GM12878 (cell line): ENCODE data around the gene TKFC. TPM values are rescaled to one million over a fixed set of nuclear protein-coding genes. Genes with fewer than 3 reads are reported as not detected.

Source experiments
- CBFB ChIP-seq: IDR thresholded peaks from 2 replicates; pipeline ENCODE4 v1.6.1; 2016; ENCODE audit warnings: antibody characterized with exemption, low read depth
- HDAC2 ChIP-seq: fragments of 200-600 bp; sonication (generic); IDR thresholded peaks from 2 replicates; pipeline ENCODE4 v1.6.1; 2017
- HDGF ChIP-seq: fragments of 450-650 bp; IDR thresholded peaks from 2 replicates; pipeline ENCODE4 v1.6.1; 2016; ENCODE audit warnings: antibody characterized with exemption
- NFYA ChIP-seq: IDR thresholded peaks from 2 replicates; pipeline ENCODE4 v1.6.1; 2011; ENCODE audit warnings: low read depth, mild to moderate bottlenecking, low read length, improper control_type of control experiment, borderline replicate concordance
- SMARCA5 ChIP-seq: fragments of 450-650 bp; IDR thresholded peaks from 2 replicates; pipeline ENCODE4 v1.6.1; 2017; ENCODE audit warnings: mild to moderate bottlenecking
- SUPT20H ChIP-seq: IDR thresholded peaks from 2 replicates; pipeline ENCODE4 v1.6.1; 2011; ENCODE audit warnings: low read depth, mild to moderate bottlenecking, low read length, moderate library complexity, borderline replicate concordance; ENCODE audit not compliant: control insufficient read depth
- TARDBP ChIP-seq: IDR thresholded peaks from 2 replicates; pipeline ENCODE4 v1.6.1; 2016; ENCODE audit warnings: borderline replicate concordance
- polyA plus RNA-seq, 11 experiments: library from polyadenylated mRNA; depleted of rRNA in 4 of 11; unstranded in 6 of 11; stranded (reverse) in 5 of 11; fragments of >200 nt; fragmentation: Nextera tagmentation in 4 of 11; fragmentation: Illumina TruSeq in 1 of 11; extraction: Ambion mirVana in 4 of 11; extraction: Trizol in 1 of 11; gene quantifications; 1 replicate in 1 of 11; 2 replicates in 10 of 11; pipeline versions ENCODE4 v1.2.1 to v1.2.3, GENCODE V29; 2011 to 2016; ENCODE audit warnings: inconsistent platforms in 2 of 11, missing spikeins in 2 of 11, low read depth in 1 of 11
- total RNA-seq, 4 experiments: library from RNA; depleted of rRNA in 3 of 4; stranded (reverse); fragments of >200 nt in 3 of 4; fragmentation: Illumina TruSeq in 1 of 4; extraction: Trizol in 1 of 4; gene quantifications; 2 replicates each; pipeline versions ENCODE4 v1.2.1 to v1.2.3, GENCODE V29; 2013 to 2021
- TF ChIP-seq, protein P1 (sequence below): fragments of 450-650 bp; IDR thresholded peaks from 2 replicates; pipeline ENCODE4 v1.6.1; 2016; ENCODE audit warnings: mild to moderate bottlenecking, moderate library complexity, borderline replicate concordance
- TF ChIP-seq, protein P2 (sequence below): fragments of 450-650 bp; IDR thresholded peaks from 2 replicates; pipeline ENCODE4 v1.6.1; 2017; ENCODE audit warnings: mild to moderate bottlenecking, low read depth, inconsistent platforms; ENCODE audit not compliant: poor library complexity, severe bottlenecking
- TF ChIP-seq, protein P3 (sequence below): fragments of 450-650 bp; IDR thresholded peaks from 2 replicates; pipeline ENCODE4 v1.6.1; 2018; ENCODE audit warnings: borderline replicate concordance, mild to moderate bottlenecking; ENCODE audit not compliant: partially characterized antibody
- TF ChIP-seq, protein P4 (sequence below): IDR thresholded peaks from 2 replicates; pipeline ENCODE4 v1.6.1; 2011; ENCODE audit warnings: borderline replicate concordance, low read depth, mild to moderate bottlenecking, moderate library complexity, mixed read lengths, low read length; ENCODE audit not compliant: insufficient read depth; ENCODE audit errors: extremely low read length
- TF ChIP-seq, protein P5 (sequence below): fragments of 450-650 bp; IDR thresholded peaks from 2 replicates; pipeline ENCODE4 v1.6.1; 2017; ENCODE audit warnings: antibody characterized with exemption, mild to moderate bottlenecking, moderate library complexity

Gene TKFC
- total and polyA plus RNA-seq, 10 of the 15 experiments (the other 5 are each of a cell fraction or from before 2014, with no cell fraction given) = 2.4 to 113 (median 59.0) TPM

DNA sequence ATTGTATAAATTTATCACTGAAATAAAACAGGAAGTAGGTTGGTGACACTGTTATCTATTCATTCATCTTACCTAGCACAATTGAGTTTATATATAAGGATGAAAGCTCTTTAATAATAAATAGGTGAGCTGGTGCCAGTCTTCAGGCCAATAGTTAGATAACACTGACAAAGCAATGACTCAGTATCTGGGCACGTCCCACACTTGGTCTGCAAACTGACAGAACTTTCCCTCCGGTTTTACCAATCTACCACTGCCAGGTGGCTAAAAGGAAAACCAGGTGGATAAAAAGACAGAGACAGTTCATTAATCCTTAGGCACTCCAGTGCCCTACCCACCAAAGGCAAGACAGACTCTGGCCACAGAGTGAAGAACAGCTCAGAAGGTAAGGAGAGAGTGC is 17.8 kb upstream of the TKFC start (continued):
- TF ChIP-seq SUPT20H (no peak), CBFB (no peak), SMARCA5 (no peak), HDAC2 (no peak), TARDBP (no peak), NFYA (no peak), HDGF (no peak)
- TF ChIP-seq, protein P1, sequence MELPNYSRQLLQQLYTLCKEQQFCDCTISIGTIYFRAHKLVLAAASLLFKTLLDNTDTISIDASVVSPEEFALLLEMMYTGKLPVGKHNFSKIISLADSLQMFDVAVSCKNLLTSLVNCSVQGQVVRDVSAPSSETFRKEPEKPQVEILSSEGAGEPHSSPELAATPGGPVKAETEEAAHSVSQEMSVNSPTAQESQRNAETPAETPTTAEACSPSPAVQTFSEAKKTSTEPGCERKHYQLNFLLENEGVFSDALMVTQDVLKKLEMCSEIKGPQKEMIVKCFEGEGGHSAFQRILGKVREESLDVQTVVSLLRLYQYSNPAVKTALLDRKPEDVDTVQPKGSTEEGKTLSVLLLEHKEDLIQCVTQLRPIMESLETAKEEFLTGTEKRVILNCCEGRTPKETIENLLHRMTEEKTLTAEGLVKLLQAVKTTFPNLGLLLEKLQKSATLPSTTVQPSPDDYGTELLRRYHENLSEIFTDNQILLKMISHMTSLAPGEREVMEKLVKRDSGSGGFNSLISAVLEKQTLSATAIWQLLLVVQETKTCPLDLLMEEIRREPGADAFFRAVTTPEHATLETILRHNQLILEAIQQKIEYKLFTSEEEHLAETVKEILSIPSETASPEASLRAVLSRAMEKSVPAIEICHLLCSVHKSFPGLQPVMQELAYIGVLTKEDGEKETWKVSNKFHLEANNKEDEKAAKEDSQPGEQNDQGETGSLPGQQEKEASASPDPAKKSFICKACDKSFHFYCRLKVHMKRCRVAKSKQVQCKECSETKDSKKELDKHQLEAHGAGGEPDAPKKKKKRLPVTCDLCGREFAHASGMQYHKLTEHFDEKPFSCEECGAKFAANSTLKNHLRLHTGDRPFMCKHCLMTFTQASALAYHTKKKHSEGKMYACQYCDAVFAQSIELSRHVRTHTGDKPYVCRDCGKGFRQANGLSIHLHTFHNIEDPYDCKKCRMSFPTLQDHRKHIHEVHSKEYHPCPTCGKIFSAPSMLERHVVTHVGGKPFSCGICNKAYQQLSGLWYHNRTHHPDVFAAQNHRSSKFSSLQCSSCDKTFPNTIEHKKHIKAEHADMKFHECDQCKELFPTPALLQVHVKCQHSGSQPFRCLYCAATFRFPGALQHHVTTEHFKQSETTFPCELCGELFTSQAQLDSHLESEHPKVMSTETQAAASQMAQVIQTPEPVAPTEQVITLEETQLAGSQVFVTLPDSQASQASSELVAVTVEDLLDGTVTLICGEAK = no peak
- TF ChIP-seq, protein P2, sequence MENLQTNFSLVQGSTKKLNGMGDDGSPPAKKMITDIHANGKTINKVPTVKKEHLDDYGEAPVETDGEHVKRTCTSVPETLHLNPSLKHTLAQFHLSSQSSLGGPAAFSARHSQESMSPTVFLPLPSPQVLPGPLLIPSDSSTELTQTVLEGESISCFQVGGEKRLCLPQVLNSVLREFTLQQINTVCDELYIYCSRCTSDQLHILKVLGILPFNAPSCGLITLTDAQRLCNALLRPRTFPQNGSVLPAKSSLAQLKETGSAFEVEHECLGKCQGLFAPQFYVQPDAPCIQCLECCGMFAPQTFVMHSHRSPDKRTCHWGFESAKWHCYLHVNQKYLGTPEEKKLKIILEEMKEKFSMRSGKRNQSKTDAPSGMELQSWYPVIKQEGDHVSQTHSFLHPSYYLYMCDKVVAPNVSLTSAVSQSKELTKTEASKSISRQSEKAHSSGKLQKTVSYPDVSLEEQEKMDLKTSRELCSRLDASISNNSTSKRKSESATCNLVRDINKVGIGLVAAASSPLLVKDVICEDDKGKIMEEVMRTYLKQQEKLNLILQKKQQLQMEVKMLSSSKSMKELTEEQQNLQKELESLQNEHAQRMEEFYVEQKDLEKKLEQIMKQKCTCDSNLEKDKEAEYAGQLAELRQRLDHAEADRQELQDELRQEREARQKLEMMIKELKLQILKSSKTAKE = no peak
- TF ChIP-seq, protein P3, sequence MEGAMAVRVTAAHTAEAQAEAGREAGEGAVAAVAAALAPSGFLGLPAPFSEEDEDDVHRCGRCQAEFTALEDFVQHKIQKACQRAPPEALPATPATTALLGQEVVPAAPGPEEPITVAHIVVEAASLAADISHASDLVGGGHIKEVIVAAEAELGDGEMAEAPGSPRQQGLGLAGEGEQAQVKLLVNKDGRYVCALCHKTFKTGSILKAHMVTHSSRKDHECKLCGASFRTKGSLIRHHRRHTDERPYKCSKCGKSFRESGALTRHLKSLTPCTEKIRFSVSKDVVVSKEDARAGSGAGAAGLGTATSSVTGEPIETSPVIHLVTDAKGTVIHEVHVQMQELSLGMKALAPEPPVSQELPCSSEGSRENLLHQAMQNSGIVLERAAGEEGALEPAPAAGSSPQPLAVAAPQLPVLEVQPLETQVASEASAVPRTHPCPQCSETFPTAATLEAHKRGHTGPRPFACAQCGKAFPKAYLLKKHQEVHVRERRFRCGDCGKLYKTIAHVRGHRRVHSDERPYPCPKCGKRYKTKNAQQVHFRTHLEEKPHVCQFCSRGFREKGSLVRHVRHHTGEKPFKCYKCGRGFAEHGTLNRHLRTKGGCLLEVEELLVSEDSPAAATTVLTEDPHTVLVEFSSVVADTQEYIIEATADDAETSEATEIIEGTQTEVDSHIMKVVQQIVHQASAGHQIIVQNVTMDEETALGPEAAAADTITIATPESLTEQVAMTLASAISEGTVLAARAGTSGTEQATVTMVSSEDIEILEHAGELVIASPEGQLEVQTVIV = no peak
- TF ChIP-seq, protein P4, sequence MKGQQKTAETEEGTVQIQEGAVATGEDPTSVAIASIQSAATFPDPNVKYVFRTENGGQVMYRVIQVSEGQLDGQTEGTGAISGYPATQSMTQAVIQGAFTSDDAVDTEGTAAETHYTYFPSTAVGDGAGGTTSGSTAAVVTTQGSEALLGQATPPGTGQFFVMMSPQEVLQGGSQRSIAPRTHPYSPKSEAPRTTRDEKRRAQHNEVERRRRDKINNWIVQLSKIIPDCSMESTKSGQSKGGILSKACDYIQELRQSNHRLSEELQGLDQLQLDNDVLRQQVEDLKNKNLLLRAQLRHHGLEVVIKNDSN = no peak
- TF ChIP-seq, protein P5, sequence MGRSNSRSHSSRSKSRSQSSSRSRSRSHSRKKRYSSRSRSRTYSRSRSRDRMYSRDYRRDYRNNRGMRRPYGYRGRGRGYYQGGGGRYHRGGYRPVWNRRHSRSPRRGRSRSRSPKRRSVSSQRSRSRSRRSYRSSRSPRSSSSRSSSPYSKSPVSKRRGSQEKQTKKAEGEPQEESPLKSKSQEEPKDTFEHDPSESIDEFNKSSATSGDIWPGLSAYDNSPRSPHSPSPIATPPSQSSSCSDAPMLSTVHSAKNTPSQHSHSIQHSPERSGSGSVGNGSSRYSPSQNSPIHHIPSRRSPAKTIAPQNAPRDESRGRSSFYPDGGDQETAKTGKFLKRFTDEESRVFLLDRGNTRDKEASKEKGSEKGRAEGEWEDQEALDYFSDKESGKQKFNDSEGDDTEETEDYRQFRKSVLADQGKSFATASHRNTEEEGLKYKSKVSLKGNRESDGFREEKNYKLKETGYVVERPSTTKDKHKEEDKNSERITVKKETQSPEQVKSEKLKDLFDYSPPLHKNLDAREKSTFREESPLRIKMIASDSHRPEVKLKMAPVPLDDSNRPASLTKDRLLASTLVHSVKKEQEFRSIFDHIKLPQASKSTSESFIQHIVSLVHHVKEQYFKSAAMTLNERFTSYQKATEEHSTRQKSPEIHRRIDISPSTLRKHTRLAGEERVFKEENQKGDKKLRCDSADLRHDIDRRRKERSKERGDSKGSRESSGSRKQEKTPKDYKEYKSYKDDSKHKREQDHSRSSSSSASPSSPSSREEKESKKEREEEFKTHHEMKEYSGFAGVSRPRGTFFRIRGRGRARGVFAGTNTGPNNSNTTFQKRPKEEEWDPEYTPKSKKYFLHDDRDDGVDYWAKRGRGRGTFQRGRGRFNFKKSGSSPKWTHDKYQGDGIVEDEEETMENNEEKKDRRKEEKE = no peak
- TF ChIP-seq, all 136 proteins: peak for 0
